Stimulated activated CD8-positive, alpha-beta memory T cell treated with anti-CD3 and anti-CD28 coated beads, Interleukin-7, amount 100 ng/mL, for 4 hours (primary cell): ENCODE measurements around the gene ABHD2.
"Not testable (repeated sequence)": the region's sequence is repeated elsewhere in the genome, so short reads cannot be mapped to it uniquely, and the experiment has no call there.

ENCODE experiments used
- DNase-seq, 2 donors: peaks; one replicate each; pipeline ENCODE4 v3.0.0-alpha.2; 2020; ENCODE audit warnings: low read depth in 2 of 2

Gene ABHD2

GRCh38 chr15:89137926-89138325, 49.7 kb downstream of the ABHD2 start:
- no peak for DNase-seq

- DNase-seq, result no peak
Measured at GRCh38 chr15:89138999-89139612, 50.9 kb downstream of the ABHD2 start.

GRCh38 chr15:89139613-89140499, 51.6 kb downstream of the ABHD2 start:
- DNase-seq, result no peak

- DNase-seq, result no peak
Measured at GRCh38 chr15:89140595-89140994, 52.3 kb downstream of the ABHD2 start.

- not testable (repeated sequence) for DNase-seq
Measured at GRCh38 chr15:89141159-89141558, 52.9 kb downstream of the ABHD2 start.

- DNase-seq, result no peak
Measured at GRCh38 chr15:89141885-89142284, 53.6 kb downstream of the ABHD2 start.

GRCh38 chr15:89142423-89142822, 54.2 kb downstream of the ABHD2 start:
- DNase-seq, result no peak

GRCh38 chr15:89143503-89144162, 55.4 kb downstream of the ABHD2 start:
- no peak for DNase-seq

GRCh38 chr15:89144491-89144890, 56.2 kb downstream of the ABHD2 start:
- DNase-seq, result no peak

GRCh38 chr15:89146366-89146765, 58.1 kb downstream of the ABHD2 start:
- no peak for DNase-seq

GRCh38 chr15:89148126-89148525, 59.9 kb downstream of the ABHD2 start:
- DNase-seq, result no peak

GRCh38 chr15:89149501-89150101, 61.3 kb downstream of the ABHD2 start:
- DNase-seq, result no peak

GRCh38 chr15:89150287-89150686, 62.0 kb downstream of the ABHD2 start:
- DNase-seq, result no peak

- no peak for DNase-seq
Measured at GRCh38 chr15:89150762-89151664, 62.8 kb downstream of the ABHD2 start.

GRCh38 chr15:89155122-89155521, 66.9 kb downstream of the ABHD2 start:
- DNase-seq, result no peak

GRCh38 chr15:89155656-89156055, 67.4 kb downstream of the ABHD2 start:
- no peak for DNase-seq

- DNase-seq, result no peak
Measured at GRCh38 chr15:89157061-89157460, 68.8 kb downstream of the ABHD2 start.

- no peak for DNase-seq
Measured at GRCh38 chr15:89157918-89158564, 69.8 kb downstream of the ABHD2 start.

- no peak for DNase-seq
Measured at GRCh38 chr15:89161666-89162065, 73.4 kb downstream of the ABHD2 start.

- no peak for DNase-seq
Measured at GRCh38 chr15:89163271-89164055, 75.2 kb downstream of the ABHD2 start.
